Astrocyte (in vitro differentiated cells and primary cell): ENCODE measurements around the gene HOXC11. TPM values are rescaled to one million over a fixed set of nuclear protein-coding genes. Genes with fewer than 3 reads are reported as not detected.
A peak's percentile ranks its signal among the peaks of the same experiment; 100 is the strongest.

Experiments
- DNase-seq: peaks from one replicate; pipeline ENCODE4 v3.0.0-alpha.2; 2010; ENCODE audit warnings: low read depth
- FAIRE-seq: peaks from 2 replicates; lab custom pipeline; 2011; peaks lifted over from hg19 to GRCh38; lab: Jason Lieb, UNC
- H2AFZ ChIP-seq: 2 replicates; pipeline ENCODE4 v1.6.0; 2012; ENCODE audit warnings: low read depth, low read length, inconsistent platforms
- H3K27ac ChIP-seq: 2 replicates; pipeline ENCODE4 v1.5.1; 2011; ENCODE audit warnings: low read depth, low read length, inconsistent platforms
- H3K27me3 ChIP-seq: 2 replicates; pipeline ENCODE4 v1.6.0; 2011; ENCODE audit warnings: low read length, inconsistent platforms; ENCODE audit not compliant: insufficient read depth
- H3K36me3 ChIP-seq: 2 replicates; pipeline ENCODE4 v1.5.1; 2011; ENCODE audit warnings: low read length, inconsistent platforms; ENCODE audit not compliant: insufficient read depth
- H3K4me1 ChIP-seq: 2 replicates; pipeline ENCODE4 v1.5.1; 2011; ENCODE audit warnings: low read length, inconsistent platforms; ENCODE audit not compliant: insufficient read depth
- H3K4me2 ChIP-seq: 2 replicates; pipeline ENCODE4 v1.6.0; 2012; ENCODE audit warnings: low read length, inconsistent platforms
- H3K4me3 ChIP-seq: 2 replicates; pipeline ENCODE4 v1.5.1; 2011; ENCODE audit warnings: low read depth, mild to moderate bottlenecking, low read length, inconsistent platforms; ENCODE audit not compliant: insufficient read depth
- H3K79me2 ChIP-seq: 2 replicates; pipeline ENCODE4 v1.6.0; 2012; ENCODE audit warnings: mild to moderate bottlenecking, low read length, inconsistent platforms; ENCODE audit not compliant: insufficient read depth
- H3K9ac ChIP-seq: 2 replicates; pipeline ENCODE4 v1.6.0; 2012; ENCODE audit warnings: mild to moderate bottlenecking, low read length, inconsistent platforms
- H3K9me3 ChIP-seq: 2 replicates; pipeline ENCODE4 v1.5.1; 2012; ENCODE audit warnings: low read depth, mild to moderate bottlenecking, low read length, inconsistent platforms; ENCODE audit not compliant: insufficient read depth
- H4K20me1 ChIP-seq: 2 replicates; pipeline ENCODE4 v1.6.0; 2012; ENCODE audit warnings: low read length, inconsistent platforms; ENCODE audit not compliant: insufficient read depth
- H3K27ac Mint-ChIP-seq: one replicate; pipeline ENCODE4 v1.8.0; 2021; ENCODE audit warnings: mild to moderate bottlenecking, mixed read lengths; ENCODE audit not compliant: unreplicated experiment
- H3K27me3 Mint-ChIP-seq: one replicate; pipeline ENCODE4 v1.8.0; 2021; ENCODE audit warnings: low read depth, mixed read lengths; ENCODE audit not compliant: unreplicated experiment
- H3K36me3 Mint-ChIP-seq: one replicate; pipeline ENCODE4 v1.8.0; 2021; ENCODE audit warnings: low read depth, mixed read lengths; ENCODE audit not compliant: unreplicated experiment
- H3K4me1 Mint-ChIP-seq: one replicate; pipeline ENCODE4 v1.8.0; 2021; ENCODE audit warnings: low read depth, mixed read lengths; ENCODE audit not compliant: unreplicated experiment
- H3K4me3 Mint-ChIP-seq: one replicate; pipeline ENCODE4 v1.8.0; 2021; ENCODE audit warnings: mild to moderate bottlenecking, moderate library complexity, mixed read lengths; ENCODE audit not compliant: unreplicated experiment
- H3K9me3 Mint-ChIP-seq: one replicate; pipeline ENCODE4 v1.8.0; 2021; ENCODE audit warnings: mild to moderate bottlenecking, mixed read lengths; ENCODE audit not compliant: unreplicated experiment
- CTCF ChIP-seq: IDR thresholded peaks from 2 replicates; pipeline ENCODE4 v1.5.1; 2011; ENCODE audit warnings: low read depth, mild to moderate bottlenecking, inconsistent platforms, low read length, moderate library complexity; ENCODE audit not compliant: insufficient read depth
- EZH2 ChIP-seq: IDR thresholded peaks from 2 replicates; pipeline ENCODE4 v1.6.1; 2012; ENCODE audit warnings: mild to moderate bottlenecking, low read length, inconsistent platforms; ENCODE audit not compliant: insufficient read depth
- total RNA-seq: library from RNA; stranded (reverse); gene quantifications from 2 replicates; pipeline ENCODE4 v1.2.1, GENCODE V29; 2021

The HOXC11 gene
- total RNA-seq, 1 donor from 2014 or later: not detected

GRCh38 chr12:53991077-53991460 lies 18.1 kb downstream of the HOXC11 start:
- Histone ChIP-seq H3K4me3 (no peak overlapping the region), H3K27me3 (peaks cover 98% of the 10 kb centered on the region), H3K9ac (no peak overlapping the region), H2AFZ (no peak overlapping the region), H3K4me1 (peaks cover 4% of the 10 kb centered on the region), H3K4me2 (no peak overlapping the region), H3K36me3 (no peaks in the 10 kb centered on the region), H3K27ac (no peak overlapping the region), H4K20me1 (no peaks in the 10 kb centered on the region), H3K9me3 (peaks cover 10% of the 10 kb centered on the region), H3K79me2 (no peaks in the 10 kb centered on the region)
- peaks cover 91% of the 10 kb centered on the region for H3K27me3 Mint-ChIP-seq
- TF ChIP-seq EZH2 (no peak), CTCF (no peak)
- FAIRE-seq (no peak), DNase-seq (no peak)
- H3K27ac Mint-ChIP-seq: no peak overlapping the region
- no peaks in the 10 kb centered on the region for H3K4me1 Mint-ChIP-seq
- H3K4me3 Mint-ChIP-seq: no peak overlapping the region
- H3K36me3 Mint-ChIP-seq: no peaks in the 10 kb centered on the region
- H3K9me3 Mint-ChIP-seq: peaks cover 35% of the 10 kb centered on the region

DNA sequence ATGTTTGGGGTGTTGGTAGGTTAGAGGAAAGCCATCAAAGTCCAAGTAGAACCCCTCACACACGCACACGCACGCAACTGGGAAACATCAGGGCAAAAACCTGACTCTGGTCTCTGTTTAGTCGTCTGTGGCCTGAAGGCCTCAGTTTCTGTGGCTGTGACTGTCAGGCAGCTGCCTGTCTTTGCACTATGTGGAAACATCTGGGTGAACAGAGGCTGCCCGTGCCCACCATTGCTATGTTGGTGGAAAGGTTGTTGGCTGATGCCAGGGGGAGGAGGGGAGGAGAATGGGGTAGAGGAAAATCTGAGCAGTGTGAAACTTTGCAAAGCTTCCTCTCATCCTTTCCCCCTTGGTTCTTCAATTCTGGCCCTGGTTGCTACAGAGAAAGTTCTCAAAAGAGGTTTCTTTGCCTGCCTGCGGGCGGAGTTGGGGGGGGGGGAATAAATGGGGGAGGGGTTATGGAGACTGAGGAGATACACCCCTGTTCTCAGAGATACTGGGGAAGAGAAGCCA lies 19.5 kb downstream of the HOXC11 start:
- no peak overlapping the region for H3K9ac ChIP-seq
- TF ChIP-seq CTCF (no peak), EZH2 (no peak)

GRCh38 chr12:53993162-53994008 lies 20.5 kb downstream of the HOXC11 start:
- Histone ChIP-seq H3K4me1 (peaks cover 4% of the 10 kb centered on the region), H3K9me3 (peaks cover 10% of the 10 kb centered on the region), H3K27ac (no peak overlapping the region), H3K79me2 (no peaks in the 10 kb centered on the region), H3K4me3 (no peak overlapping the region), H3K36me3 (no peaks in the 10 kb centered on the region), H4K20me1 (no peaks in the 10 kb centered on the region), H2AFZ (no peak overlapping the region), H3K9ac (no peak overlapping the region), H3K4me2 (no peak overlapping the region), H3K27me3 (peaks cover 96% of the 10 kb centered on the region)
- no peak for TF ChIP-seq EZH2
- H3K27me3 Mint-ChIP-seq: peaks cover 90% of the 10 kb centered on the region
- H3K4me3 Mint-ChIP-seq: no peak overlapping the region
- no peak for FAIRE-seq
- H3K27ac Mint-ChIP-seq: peak overlapping the region; percentile 47
- no peaks in the 10 kb centered on the region for H3K36me3 Mint-ChIP-seq
- no peak for DNase-seq
- H3K4me1 Mint-ChIP-seq: no peaks in the 10 kb centered on the region
- peaks cover 32% of the 10 kb centered on the region for H3K9me3 Mint-ChIP-seq

More for the DNA sequence above, 19.5 kb downstream of the HOXC11 start:
- H3K4me3 ChIP-seq: no peak overlapping the region
- no peak overlapping the region for H3K27ac ChIP-seq
- no peaks in the 10 kb centered on the region for H3K79me2 ChIP-seq
- peaks cover 97% of the 10 kb centered on the region for H3K27me3 ChIP-seq
- peaks cover 90% of the 10 kb centered on the region for H3K27me3 Mint-ChIP-seq
- H3K27ac Mint-ChIP-seq: no peak overlapping the region
- FAIRE-seq (no peak), DNase-seq (no peak)
- H4K20me1 ChIP-seq: no peaks in the 10 kb centered on the region
- peaks cover 4% of the 10 kb centered on the region for H3K4me1 ChIP-seq
- H3K9me3 Mint-ChIP-seq: peaks cover 30% of the 10 kb centered on the region
- H3K4me2 ChIP-seq: no peak overlapping the region
- H3K36me3 Mint-ChIP-seq: no peaks in the 10 kb centered on the region
- H3K4me3 Mint-ChIP-seq: no peak overlapping the region
- peaks cover 10% of the 10 kb centered on the region for H3K9me3 ChIP-seq
- no peaks in the 10 kb centered on the region for H3K4me1 Mint-ChIP-seq
- H3K36me3 ChIP-seq: no peaks in the 10 kb centered on the region
- no peak overlapping the region for H2AFZ ChIP-seq
